Measurements from ENCODE around the gene ZGLP1.
A peak's percentile ranks its signal among the peaks of the same experiment; 100 is the strongest.
"Not testable (repeated sequence)": the region's sequence is repeated elsewhere in the genome, so short reads cannot be mapped to it uniquely, and the experiment has no call there.

Gene ZGLP1

DNA sequence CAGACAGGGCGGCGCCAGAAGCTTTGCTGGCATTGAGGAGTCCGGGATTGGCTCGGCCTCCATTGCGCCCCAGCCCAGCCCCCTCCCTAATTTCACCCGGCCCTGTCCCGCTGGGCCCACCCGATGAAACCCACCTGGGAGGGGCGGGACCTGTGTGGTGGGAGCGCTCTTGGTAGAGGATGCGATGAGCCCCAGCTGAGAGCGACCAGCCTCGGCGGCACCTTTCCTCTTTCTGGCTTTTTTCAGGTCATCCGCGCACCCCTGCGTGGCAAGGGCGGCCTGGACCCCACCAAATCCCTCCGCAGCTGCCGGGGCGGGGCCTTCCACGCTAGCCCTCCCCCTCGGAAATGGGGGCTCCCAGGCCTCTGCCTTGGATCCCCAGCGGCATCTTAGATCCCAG is at the start of gene ZGLP1:
ZGLP1 (minus strand) TSS at position 393 of the 400 bp plus-strand sequence.
- DNase-seq (ENCODE audit: low read depth): no peak

GRCh38 chr19:10356431-10356830 is 46.8 kb upstream of the ZGLP1 start:
- no peak for DNase-seq (ENCODE audit: low read depth)

DNA sequence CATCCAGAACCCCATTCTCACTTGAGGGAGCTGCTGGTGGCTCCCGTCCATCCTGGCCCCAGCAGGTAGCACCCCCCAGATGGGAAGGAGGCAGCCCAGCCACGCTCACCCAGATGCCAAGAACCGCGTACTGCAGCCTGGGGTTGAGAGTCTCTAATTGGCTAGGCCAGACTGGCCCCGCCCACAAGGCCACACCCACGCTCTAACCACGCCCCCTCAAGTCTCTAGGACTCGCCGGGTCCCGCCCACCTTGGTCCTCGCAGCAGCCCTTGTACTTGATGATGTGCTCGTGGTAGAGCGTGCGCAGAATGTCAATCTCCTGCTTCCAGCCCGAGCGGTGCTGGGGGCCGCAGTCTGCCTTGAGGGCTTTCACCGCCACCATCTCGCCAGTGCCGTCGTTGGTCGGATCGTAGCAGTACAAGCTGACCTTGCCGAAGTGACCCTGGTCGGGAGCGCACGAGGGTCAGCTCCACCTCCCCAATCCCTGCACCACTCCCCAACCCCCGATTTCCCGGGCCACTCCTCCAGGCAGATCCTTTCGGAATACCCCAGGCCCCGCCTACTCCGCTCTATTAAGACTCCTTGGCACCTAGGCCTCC is 44.3 kb upstream of the ZGLP1 start:
- peak; percentile 52 for DNase-seq (ENCODE audit: low read depth)

- no peak for DNase-seq (ENCODE audit: low read depth)
Observed at GRCh38 chr19:10352764-10353671, 43.4 kb upstream of the ZGLP1 start.

GRCh38 chr19:10346509-10346908 is 36.9 kb upstream of the ZGLP1 start:
- DNase-seq (ENCODE audit: low read depth): no peak

DNA sequence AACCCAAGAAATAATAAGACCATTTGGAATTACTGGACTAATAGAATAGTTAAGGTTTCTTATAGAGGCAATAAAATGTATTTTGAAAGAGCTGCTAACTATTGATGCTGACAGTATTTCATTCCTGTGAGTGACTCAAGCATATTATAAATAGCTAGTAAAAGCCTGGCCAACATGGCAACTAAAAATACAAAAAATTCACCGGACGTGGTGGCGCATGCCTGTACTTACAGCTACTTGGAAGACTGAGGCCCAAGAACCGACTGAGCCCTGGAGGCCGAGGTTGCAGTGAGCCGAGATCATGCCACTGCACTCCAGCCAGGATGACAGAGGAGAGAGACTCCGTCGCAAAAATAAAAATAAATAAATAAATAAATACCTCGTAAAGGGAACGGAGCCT is 35.2 kb upstream of the ZGLP1 start:
- DNase-seq (ENCODE audit: low read depth): peak; percentile 51

GRCh38 chr19:10343495-10343894 is 33.9 kb upstream of the ZGLP1 start:
- DNase-seq (ENCODE audit: low read depth): no peak

GRCh38 chr19:10339977-10340376 is 30.4 kb upstream of the ZGLP1 start:
- no peak for DNase-seq (ENCODE audit: low read depth)

GRCh38 chr19:10339380-10339960 is 29.9 kb upstream of the ZGLP1 start, which contains the start of gene ICAM3:
Gene ICAM3 (minus strand): TSS chr19:10339624. CDS start chr19:10339614, 10 bp downstream.
- DNase-seq (ENCODE audit: low read depth): no peak

- DNase-seq (ENCODE audit: low read depth): no peak
Observed at GRCh38 chr19:10338940-10339339, 29.3 kb upstream of the ZGLP1 start.

- not testable (repeated sequence) for DNase-seq (ENCODE audit: low read depth)
Observed at GRCh38 chr19:10336725-10337124, 27.1 kb upstream of the ZGLP1 start.

DNA sequence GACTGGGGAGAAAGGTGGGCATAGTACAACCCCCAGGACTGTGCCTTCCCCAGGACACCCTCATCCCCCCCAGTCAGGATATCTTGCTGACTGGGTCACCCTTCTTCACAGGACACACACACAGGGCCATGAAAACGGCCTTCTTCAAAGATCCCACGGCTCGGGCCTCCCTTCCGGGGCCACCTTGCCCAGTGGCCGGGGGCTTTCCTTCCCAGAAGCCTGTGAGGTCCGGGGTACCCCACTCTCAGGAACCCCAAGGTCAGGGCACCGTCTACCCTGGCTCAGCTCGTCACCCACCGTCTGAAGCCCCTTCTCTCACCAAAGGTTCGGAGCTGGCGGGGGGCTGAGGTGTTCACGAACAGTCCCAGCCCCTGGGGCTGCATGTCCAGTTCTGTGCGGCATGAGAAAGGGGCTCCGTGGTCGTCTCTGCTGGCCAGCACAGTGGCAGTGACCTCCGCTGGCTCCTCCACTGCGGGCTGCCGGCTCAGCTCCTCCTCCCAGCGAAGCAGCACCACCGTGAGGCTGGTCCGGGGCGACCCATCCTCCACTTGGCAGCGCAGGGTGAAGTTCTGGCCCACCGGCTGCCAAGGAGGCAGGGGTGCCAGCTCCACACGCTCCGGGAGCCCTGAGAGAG is 25.9 kb upstream of the ZGLP1 start:
- DNase-seq (ENCODE audit: low read depth): no peak

DNA sequence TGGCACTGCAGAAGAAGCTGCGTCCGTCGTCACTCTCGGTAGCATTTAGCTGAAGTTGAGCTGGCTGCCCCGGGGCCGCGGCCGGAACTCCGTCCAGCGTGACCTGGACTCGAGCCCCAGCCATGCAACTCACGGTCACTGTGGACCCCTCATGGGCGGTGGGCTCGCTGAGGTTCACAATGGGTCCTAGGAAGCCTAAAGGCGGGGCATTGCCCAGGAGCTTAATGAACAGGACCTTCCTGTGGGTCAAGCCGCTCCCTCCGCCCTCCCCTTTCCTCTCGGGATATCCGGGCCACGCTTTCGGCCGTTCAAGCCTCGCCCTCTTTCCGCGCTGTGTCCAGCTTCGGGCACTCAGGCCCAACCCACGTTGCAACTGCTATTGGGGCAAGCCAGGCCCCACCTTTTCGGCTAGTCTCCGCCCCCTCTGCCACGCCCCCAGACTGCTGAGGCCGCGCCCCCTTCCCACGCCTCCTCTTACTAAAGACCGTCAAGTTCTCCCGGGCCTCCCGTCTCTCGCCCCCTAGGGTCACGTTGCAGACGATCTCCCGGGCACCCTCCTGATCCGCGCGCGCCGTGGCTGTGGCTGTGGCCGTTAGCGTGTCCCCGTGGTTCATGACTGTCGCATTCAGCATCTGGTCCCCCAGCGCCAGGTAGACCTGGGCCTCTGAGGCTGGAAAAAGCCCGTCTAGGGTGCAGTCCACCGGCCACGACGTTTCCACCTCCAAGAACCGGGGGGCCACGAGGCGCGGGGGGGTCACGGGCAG is 25.2 kb upstream of the ZGLP1 start:
- peak; percentile 98 for DNase-seq (ENCODE audit: low read depth)

- peak; percentile 38 for DNase-seq (ENCODE audit: low read depth)
Observed at GRCh38 chr19:10333758-10334587, 24.4 kb upstream of the ZGLP1 start.

DNA sequence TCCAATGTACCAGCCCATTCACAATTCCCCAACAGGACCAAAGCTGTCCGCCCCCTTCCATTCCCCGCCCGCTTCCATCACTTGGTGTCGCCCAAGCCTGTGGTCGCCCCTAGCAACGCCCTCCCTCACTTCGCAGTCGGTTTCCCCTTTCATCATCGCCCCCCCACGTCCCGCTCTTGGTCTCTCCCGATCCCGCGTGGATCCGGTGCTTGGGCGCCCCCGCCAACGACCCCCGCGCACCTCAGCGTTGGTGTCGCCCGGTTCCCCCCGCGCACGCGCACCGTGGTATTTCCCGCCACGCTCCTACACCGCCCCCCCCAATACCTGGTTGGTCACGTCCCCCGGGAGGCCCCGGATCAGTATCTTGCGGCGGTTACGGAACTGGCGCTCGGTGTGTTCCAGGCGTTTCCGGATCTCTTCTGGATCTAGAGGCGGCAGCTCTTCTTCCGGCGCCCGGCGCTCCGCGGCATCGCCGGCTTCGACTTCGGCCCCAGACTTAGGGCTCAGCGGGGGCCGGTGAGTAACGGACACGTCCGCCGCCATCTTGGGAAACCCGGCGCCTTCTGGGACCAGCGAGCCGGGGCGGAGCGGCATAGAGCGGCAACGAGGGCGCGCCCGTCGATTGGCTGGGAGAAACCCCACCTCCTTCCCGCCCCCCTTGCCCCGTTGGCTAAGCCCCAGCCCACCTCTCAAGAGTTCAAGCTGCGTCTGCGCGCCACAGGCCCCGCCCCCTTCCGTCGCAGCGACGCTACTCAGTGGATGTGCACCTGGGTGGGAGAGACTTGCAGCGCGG is 23.5 kb upstream of the ZGLP1 start, which contains the start of gene RAVER1:
RAVER1 (minus strand) TSS at position 565 of the 793 bp plus-strand sequence; CDS start at position 543, 22 bp downstream.
- DNase-seq (ENCODE audit: low read depth): peak; percentile 99

DNA sequence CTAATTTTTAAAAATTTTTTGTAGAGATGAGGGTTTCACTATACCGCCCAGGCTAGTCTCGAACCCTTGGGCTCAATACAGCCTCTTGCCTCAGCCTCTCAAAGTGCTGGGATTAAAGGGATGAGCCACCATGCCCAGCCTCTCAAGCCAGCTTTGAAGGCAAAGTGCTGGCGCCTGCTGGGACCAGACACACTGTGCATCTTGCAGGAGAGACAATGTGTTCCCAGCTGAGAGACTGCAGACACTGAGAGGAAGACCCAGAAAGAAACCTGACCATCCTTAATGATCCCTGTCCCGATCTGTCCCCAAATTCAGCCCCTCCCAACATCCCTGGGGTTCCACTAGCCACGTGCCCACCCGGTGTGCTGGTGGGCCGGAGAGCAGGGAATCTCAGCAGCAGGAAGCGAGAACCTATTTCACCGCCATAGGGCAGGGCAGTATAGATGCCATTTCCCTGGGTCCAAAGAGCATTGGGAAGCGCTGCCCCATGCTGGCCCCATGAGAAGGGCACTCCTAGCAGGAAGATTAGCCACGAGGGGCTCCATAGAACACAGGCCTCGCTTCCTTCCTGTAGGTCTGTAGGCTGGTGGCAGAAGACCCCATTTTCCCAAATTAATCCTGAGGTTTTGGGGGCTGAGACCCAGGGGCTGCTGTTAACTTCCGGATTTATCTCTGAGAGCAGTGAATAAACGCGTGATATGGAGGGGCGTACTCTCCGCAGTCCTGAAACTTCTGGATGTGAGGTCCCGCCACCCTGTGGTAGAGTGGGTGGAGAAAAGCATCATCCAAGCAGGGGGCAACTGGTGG is 22.7 kb upstream of the ZGLP1 start:
- no peak for DNase-seq (ENCODE audit: low read depth)

DNA sequence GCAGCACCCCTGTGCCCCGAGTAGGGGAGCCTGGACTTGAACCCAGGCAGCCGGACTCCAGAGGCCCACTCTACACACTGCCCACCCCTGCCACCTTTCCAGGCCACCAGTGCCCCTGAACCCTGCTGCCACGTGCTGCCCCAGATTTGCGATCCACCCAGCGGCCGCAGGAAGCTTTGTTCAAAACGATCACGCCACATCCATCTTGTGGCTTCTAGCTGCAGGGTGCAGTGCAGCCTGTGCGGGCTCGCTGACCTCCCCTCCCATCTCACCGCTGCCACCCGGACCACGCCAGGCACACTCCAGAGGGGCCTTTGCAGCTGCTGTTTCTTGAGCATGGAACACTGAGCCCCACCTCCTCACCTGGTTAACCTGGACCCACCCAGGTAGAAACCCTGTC is 19.9 kb upstream of the ZGLP1 start:
- DNase-seq (ENCODE audit: low read depth): no peak

DNA sequence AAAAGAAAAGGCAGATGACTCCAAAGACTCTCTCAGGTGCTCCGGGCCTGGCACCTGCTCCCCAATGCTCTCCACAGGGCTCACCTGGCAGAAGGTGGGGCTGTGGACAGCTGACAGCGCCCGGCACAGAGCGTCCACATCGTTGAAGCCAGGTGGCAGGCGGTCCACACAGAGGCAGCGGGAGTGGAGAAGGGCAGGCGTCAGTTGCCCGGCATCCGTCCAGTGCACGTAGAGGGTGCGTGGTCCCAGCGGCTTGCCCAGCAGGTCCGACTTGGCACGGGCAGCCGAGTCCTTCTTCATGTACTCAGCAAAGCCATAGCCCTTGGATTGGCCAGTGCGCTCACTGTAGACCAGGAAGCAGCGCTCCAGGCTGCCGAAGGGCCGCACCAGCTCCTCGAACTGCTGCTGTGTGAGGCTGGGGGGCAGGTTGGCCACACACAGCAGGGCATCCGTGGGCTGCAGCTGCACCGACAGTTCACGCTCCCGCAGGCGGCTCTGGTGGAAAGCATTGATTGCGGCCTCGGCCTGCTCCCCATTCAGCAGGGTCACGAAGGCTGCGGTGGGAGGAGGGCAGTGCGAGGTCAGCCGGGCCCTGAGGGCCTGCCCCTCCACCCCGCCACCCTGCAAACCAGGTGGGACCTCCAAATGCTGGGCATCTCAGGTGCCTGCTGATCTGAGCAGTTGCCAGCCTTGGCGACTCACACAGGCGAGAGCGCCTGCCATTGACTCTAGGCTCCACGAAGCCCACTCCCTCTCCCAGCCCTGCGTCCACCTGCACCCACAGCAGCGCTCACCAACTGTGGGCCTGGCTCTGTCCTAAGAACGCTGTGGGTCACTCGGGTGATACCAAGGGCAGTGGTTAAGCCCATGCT is 19.2 kb upstream of the ZGLP1 start:
- no peak for DNase-seq (ENCODE audit: low read depth)

Data from ELR (cell line).